ENCODE measurements around the gene EEPD1.
"Not testable (repeated sequence)": the region's sequence is repeated elsewhere in the genome, so short reads cannot be mapped to it uniquely, and the experiment has no call there.

EEPD1 gene

GRCh38 chr7:36321284-36321683 lies 168.2 kb downstream of the EEPD1 start:
- DNase-seq (ENCODE audit: low spot score): not testable (repeated sequence)

- DNase-seq (ENCODE audit: low spot score): no peak
Measured at GRCh38 chr7:36336390-36336789, 183.3 kb downstream of the EEPD1 start.

GRCh38 chr7:36338256-36338655 lies 185.2 kb downstream of the EEPD1 start:
- DNase-seq (ENCODE audit: low spot score): no peak

- DNase-seq (ENCODE audit: low spot score): no peak
Measured at GRCh38 chr7:36343548-36343947, 190.5 kb downstream of the EEPD1 start.

GRCh38 chr7:36344622-36345021 lies 191.6 kb downstream of the EEPD1 start:
- DNase-seq (ENCODE audit: low spot score): no peak

GRCh38 chr7:36346260-36346831 lies 193.3 kb downstream of the EEPD1 start:
- DNase-seq (ENCODE audit: low spot score): no peak

- peak; percentile 50 for DNase-seq (ENCODE audit: low spot score)
Measured at GRCh38 chr7:36348256-36348655, 195.2 kb downstream of the EEPD1 start.

- no peak for DNase-seq (ENCODE audit: low spot score)
Measured at GRCh38 chr7:36348771-36349170, 195.7 kb downstream of the EEPD1 start.

GRCh38 chr7:36349626-36350025 lies 196.6 kb downstream of the EEPD1 start:
- DNase-seq (ENCODE audit: low spot score): no peak
